GM12864 (cell line): ENCODE data around the gene ZNF561.
"Not testable (repeated sequence)": the region's sequence is repeated elsewhere in the genome, so short reads cannot be mapped to it uniquely, and the experiment has no call there.

Experiments used
- DNase-seq: peaks from one replicate; pipeline ENCODE4 v3.0.0-alpha.2; 2011; ENCODE audit warnings: low read depth
- H3K4me3 ChIP-seq: 2 replicates; pipeline ENCODE4 v1.5.1; 2011; ENCODE audit warnings: mild to moderate bottlenecking, low read depth, low read length, control low read depth
- CTCF ChIP-seq: IDR thresholded peaks from 2 replicates; pipeline ENCODE4 v1.5.1; 2011; ENCODE audit warnings: low read depth, mild to moderate bottlenecking, moderate library complexity, low read length, control low read depth, inconsistent platforms; ENCODE audit errors: missing control alignments

ZNF561 gene

GRCh38 chr19:9615844-9616243 is 5.2 kb downstream of the ZNF561 start:
- TF ChIP-seq CTCF, result no peak
- no peak for DNase-seq
- H3K4me3 ChIP-seq, result no peak overlapping the region

GRCh38 chr19:9610484-9611113 is 10.4 kb downstream of the ZNF561 start:
- no peak for DNase-seq
- H3K4me3 ChIP-seq, result no peak overlapping the region
- no peak for TF ChIP-seq CTCF

GRCh38 chr19:9608912-9609311 is 12.1 kb downstream of the ZNF561 start:
- no peak overlapping the region for H3K4me3 ChIP-seq
- no peak for TF ChIP-seq CTCF
- DNase-seq, result no peak

- no peak for DNase-seq
- no peak for TF ChIP-seq CTCF
- no peak overlapping the region for H3K4me3 ChIP-seq
These were observed 24.0 kb downstream of the ZNF561 start for GRCh38 chr19:9597027-9597426.

- DNase-seq, result peak; percentile 48
- H3K4me3 ChIP-seq, result no peak overlapping the region
- TF ChIP-seq CTCF, result peak; percentile 73
These were observed 34.3 kb downstream of the ZNF561 start for GRCh38 chr19:9586764-9587163.

GRCh38 chr19:9584073-9584833 is 36.8 kb downstream of the ZNF561 start, which contains the start of gene ZNF121:
TSS of gene ZNF121 (minus strand) at chr19:9584504. CDS start at chr19:9568097, 16,407 bp downstream.
- peak within 1 kb of the TSS; percentile 89 for H3K4me3 ChIP-seq
- peak; percentile 57 for DNase-seq
- TF ChIP-seq CTCF, result no peak

- not testable (repeated sequence) for DNase-seq, H3K4me3 ChIP-seq
These were observed 38.8 kb downstream of the ZNF561 start for GRCh38 chr19:9582081-9582725.
